ENCODE data around the gene LRRC37A3.
"Not testable (repeated sequence)": the region's sequence is repeated elsewhere in the genome, so short reads cannot be mapped to it uniquely, and the experiment has no call there.

Gene LRRC37A3

DNA sequence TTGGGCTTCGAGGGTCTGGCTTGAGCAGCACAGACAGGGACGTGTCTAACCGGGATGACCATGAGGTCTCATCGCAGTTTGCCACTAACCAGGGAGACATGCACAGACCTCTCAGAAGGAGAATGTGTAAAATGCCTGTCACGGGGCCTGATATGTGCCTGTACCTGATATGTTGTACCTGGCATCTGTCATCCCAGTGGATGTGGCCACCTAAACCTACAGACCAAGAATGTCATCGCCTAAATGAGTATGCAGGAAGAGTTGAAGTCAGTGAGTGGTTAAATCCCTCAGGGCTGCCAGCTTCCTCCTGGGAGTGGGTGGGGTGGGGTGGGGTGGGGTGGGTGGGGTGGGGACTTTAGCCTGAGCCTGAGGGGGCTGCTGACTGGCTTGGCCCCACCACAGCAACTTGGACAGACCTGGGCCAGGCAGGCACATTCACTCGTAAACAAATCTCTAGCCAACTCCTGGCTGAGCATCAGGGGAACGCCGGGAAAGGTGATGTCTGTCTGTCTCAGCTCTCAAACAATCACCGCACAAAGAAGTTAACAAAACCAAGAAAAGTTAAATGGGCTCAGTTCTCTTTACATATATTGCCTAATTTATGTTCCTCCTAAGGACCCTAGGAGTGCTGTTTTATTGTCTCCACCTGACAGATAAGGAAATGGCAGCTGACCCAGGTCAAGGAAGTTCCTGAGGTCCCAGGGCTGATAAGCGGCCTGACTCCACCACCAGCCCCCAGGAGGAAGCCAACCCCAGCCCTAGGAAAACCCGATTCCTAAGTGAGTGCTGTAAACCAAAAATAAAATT is 89.3 kb downstream of the LRRC37A3 start:
- DNase-seq: not testable (repeated sequence)

DNA sequence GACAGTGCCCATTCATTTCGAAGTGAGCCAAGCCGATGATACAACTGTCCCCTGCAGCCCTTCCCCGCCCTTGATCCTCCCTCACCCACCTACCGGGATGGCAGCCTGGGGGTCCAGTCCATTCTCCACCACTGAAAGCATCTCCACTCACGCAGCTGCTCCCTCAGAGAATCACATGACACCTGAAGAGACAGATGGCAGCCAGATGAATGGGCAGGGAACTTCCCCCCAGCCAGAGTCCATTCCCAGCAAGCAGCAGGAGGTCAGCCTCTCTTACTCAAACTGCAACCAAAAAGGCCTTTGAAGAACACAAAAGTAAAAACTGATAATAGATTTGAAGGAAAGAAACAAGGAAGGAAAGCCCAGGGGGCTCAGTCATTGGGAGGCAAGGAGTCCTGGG is 90.2 kb downstream of the LRRC37A3 start:
- DNase-seq: not testable (repeated sequence)

DNA sequence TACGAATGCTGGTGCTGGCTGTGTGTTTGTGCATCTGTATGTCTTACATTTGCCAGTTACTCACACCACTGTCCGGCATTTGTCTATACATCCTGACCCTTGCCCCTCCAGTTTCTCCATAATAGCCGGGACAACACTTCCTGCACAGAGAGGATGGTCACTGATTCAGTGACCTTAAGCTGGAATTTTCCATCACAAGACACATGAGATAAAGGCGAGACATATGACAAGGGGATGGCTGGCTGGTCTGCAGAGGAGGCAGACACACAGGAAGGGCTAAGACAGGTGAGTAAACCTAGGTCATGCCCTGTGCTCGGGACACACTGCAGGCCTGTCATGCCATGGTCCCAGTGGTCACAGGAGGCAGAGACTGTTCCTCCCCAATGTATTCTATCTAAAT is 100.4 kb downstream of the LRRC37A3 start:
- not testable (repeated sequence) for DNase-seq

DNA sequence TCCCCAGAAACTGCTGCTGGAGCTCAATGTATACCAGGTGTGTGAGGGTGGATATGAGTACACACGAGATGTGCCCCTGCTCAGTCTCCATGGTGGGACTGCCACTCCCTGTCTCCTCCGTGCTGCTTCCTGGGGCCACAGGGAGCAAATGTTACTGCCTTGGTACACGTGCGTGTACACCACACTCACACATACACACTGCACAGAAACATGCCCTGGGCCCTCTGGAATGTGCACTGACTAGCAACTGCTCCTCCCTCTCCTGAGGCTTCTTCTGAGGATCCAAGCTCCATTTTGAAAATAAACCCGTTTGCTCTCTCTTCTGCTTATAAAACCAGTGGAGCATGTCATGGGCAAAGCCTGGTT is 103.5 kb downstream of the LRRC37A3 start:
- DNase-seq: not testable (repeated sequence)

DNA sequence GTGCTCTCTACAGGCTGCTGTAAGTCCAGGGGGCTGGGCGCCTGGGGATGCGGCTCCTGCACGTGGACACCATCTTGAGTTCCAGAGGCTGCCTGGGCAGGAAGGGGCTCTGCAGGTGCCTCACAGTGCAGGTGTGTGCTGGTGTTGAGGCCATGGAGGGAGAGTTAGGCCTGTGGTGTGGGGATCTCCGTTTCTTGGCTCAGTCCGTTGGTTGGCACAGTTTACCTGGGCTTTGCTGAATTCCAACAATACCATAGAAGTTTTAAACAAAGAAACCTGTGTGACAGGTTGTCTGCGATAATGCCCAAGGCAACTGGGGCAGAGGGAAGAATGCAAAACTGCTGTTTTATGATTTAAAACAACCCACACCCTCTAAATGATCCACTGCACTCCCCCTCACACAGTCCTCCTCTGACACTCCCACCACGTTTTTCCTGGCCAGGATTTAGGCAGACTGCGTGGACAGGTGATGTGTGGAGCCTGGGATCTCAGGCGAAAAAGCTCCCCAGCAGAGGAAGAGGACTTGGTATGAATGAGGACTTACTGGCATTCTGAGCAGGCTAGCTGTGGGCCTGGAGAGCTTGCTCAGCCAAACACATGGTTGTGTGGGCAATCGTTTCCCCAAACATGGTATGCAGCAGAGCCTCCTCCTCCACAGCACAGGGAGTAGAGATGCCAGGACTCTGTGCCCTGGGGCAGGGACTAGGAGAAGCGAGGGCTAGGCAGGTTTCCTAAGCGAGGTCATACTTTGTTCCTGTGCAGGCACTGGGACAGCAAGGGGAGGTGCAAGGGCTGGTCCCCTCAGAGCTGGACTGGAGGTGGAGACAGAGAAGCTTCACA is 104.1 kb downstream of the LRRC37A3 start:
- DNase-seq: not testable (repeated sequence)

DNA sequence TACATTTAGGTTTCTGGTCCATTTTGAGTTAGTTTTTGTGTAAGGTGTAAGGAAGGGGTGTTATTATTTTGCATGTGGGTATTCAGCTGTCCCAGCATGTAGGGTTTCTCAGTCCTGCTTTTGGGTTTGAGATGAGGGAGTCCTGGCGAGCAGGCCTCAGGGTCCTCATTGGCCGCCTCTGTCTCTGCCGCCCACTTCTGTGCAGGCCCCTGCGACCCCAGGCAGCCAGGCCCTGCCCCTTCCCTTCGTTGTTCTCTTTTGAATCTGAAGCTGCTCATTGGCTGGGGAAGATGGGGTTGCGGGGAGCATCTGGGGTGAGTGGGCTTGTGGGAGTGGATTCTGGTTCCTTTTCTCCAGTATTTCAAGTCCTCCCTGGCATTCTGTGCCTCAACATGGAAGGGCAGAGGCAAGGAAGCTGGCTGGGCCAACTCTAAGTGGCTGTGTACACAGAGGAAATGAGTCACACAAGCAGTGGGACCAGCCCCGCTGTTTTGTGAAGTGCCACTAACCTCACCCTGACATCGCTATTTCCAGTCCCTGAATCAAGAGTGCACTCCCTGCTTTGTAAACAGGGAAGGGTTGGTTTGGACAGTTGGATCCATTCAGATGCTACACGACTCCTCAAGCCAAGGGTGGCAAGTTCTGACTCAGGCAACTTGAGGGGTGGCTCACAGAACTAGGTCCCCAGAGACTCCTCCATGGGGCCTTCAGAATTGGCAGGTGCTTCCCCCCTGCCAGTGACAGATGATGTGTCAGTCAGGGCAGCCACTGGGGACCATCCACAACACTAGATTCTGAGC is 110.9 kb downstream of the LRRC37A3 start:
- peak; percentile 31 for DNase-seq

All from activated naive CD4-positive, alpha-beta T cell treated with anti-CD3 and anti-CD28 coated beads, Interleukin-2, amount 50 U/mL, for 16 hours (primary cell).